HEK293 (cell line): ENCODE measurements around the gene TOMT.

ENCODE experiments used
- CTCF ChIA-PET: fragments of 350-600 bp; formaldehyde crosslinking; extraction: SDS; loops from one replicate; lab custom pipeline; 2021; ENCODE audit warnings: antibody characterized with exemption; lab: Yijun Ruan, JAX
- POLR2A ChIA-PET: fragments of 300-600 bp; formaldehyde crosslinking; extraction: SDS; loops from one replicate; lab custom pipeline; 2020; ENCODE audit warnings: antibody characterized with exemption, inconsistent platforms; lab: Yijun Ruan, JAX
- H3K27ac ChIP-seq: fragments of 200-500 bp; sonication (Bioruptor generic); 2 replicates; pipeline ENCODE4 v1.5.1; 2014; ENCODE audit warnings: low read depth, low read length, control low read depth, inconsistent platforms; ENCODE audit errors: extremely low read depth
- H3K36me3 ChIP-seq, 2 experiments: fragments of 200-500 bp in 1 of 2; sonication (Bioruptor generic) in 1 of 2; 1 replicate in 1 of 2; 2 replicates in 1 of 2; pipeline ENCODE4 v1.5.1; 2014 to 2017; ENCODE audit warnings: inconsistent platforms in 2 of 2, low read length in 2 of 2; ENCODE audit not compliant: control insufficient read depth in 2 of 2, insufficient read depth in 1 of 2
- H3K4me1 ChIP-seq: fragments of 200-500 bp; sonication (Bioruptor generic); 2 replicates; pipeline ENCODE4 v1.5.1; 2014; ENCODE audit warnings: mild to moderate bottlenecking, low read length, inconsistent platforms; ENCODE audit not compliant: control insufficient read depth, insufficient read depth
- H3K4me3 ChIP-seq: 2 replicates; pipeline ENCODE4 v1.5.1; 2011; ENCODE audit warnings: low read depth, mild to moderate bottlenecking, control low read depth, low read length, moderate library complexity
- H3K9me3 ChIP-seq: fragments of 200-500 bp; sonication (Bioruptor generic); 2 replicates; pipeline ENCODE4 v1.5.1; 2014; ENCODE audit warnings: low read depth, low read length, inconsistent platforms; ENCODE audit not compliant: control insufficient read depth, insufficient read depth
- BCL11B ChIP-seq: fragments of 450-650 bp; formaldehyde crosslinking; IDR thresholded peaks from 2 replicates; pipeline ENCODE4 v1.5.1; 2016; ENCODE audit warnings: low read depth, missing biosample characterization, missing genetic modification characterization
- MYNN ChIP-seq: fragments of 450-650 bp; formaldehyde crosslinking; IDR thresholded peaks from 2 replicates; pipeline ENCODE4 v1.5.1; 2016; ENCODE audit warnings: missing biosample characterization, missing genetic modification characterization, borderline replicate concordance
- SETDB1 ChIP-seq: IDR thresholded peaks from one replicate; pipeline ENCODE4 v1.6.1; 2017; ENCODE audit warnings: mild to moderate bottlenecking, low read length, moderate library complexity, mixed read lengths; ENCODE audit not compliant: insufficient read length
- TRIM28 ChIP-seq: IDR thresholded peaks from 2 replicates; pipeline ENCODE4 v1.6.1; 2011; ENCODE audit warnings: low read length, control low read depth, borderline replicate concordance
- ZBTB17 ChIP-seq: fragments of 450-650 bp; formaldehyde crosslinking; IDR thresholded peaks from 2 replicates; pipeline ENCODE4 v1.5.1; 2016; ENCODE audit warnings: missing biosample characterization, missing genetic modification characterization
- ZBTB48 ChIP-seq: fragments of 450-650 bp; formaldehyde crosslinking; IDR thresholded peaks from 2 replicates; pipeline ENCODE4 v1.5.1; 2016; ENCODE audit warnings: missing biosample characterization, missing genetic modification characterization
- ZBTB8A ChIP-seq: fragments of 450-650 bp; formaldehyde crosslinking; IDR thresholded peaks from 2 replicates; pipeline ENCODE4 v1.5.1; 2016; ENCODE audit warnings: missing biosample characterization, missing genetic modification characterization
- ZNF112 ChIP-seq: fragments of 450-650 bp; formaldehyde crosslinking; IDR thresholded peaks from 2 replicates; pipeline ENCODE4 v1.5.0; 2017; ENCODE audit warnings: missing biosample characterization, missing genetic modification characterization
- ZNF138 ChIP-seq: fragments of 450-650 bp; formaldehyde crosslinking; IDR thresholded peaks from 2 replicates; pipeline ENCODE4 v1.5.1; 2016; ENCODE audit warnings: missing biosample characterization, missing genetic modification characterization, borderline replicate concordance
- ZNF155 ChIP-seq: fragments of 450-650 bp; formaldehyde crosslinking; IDR thresholded peaks from 2 replicates; pipeline ENCODE4 v1.5.1; 2016; ENCODE audit warnings: missing biosample characterization, missing genetic modification characterization
- ZNF248 ChIP-seq: fragments of 450-650 bp; formaldehyde crosslinking; IDR thresholded peaks from 2 replicates; pipeline ENCODE4 v1.5.1; 2017; ENCODE audit warnings: missing biosample characterization, missing genetic modification characterization
- ZNF350 ChIP-seq: fragments of 450-650 bp; formaldehyde crosslinking; IDR thresholded peaks from 2 replicates; pipeline ENCODE4 v1.5.0; 2017; ENCODE audit warnings: missing biosample characterization, mild to moderate bottlenecking, missing genetic modification characterization
- ZNF391 ChIP-seq: fragments of 450-650 bp; formaldehyde crosslinking; IDR thresholded peaks from 2 replicates; pipeline ENCODE4 v1.5.1; 2016; ENCODE audit warnings: low read depth, missing biosample characterization, missing genetic modification characterization, borderline replicate concordance
- ZNF585B ChIP-seq: fragments of 450-650 bp; formaldehyde crosslinking; IDR thresholded peaks from 2 replicates; pipeline ENCODE4 v1.5.1; 2016; ENCODE audit warnings: missing biosample characterization, missing genetic modification characterization
- ZNF610 ChIP-seq: fragments of 450-650 bp; formaldehyde crosslinking; IDR thresholded peaks from 2 replicates; pipeline ENCODE4 v1.5.1; 2016; ENCODE audit warnings: missing biosample characterization, missing genetic modification characterization, borderline replicate concordance
- ZNF658 ChIP-seq: fragments of 450-650 bp; formaldehyde crosslinking; IDR thresholded peaks from 2 replicates; pipeline ENCODE4; 2016; ENCODE audit warnings: missing biosample characterization, missing genetic modification characterization
- ZNF660 ChIP-seq: fragments of 450-650 bp; IDR thresholded peaks from 2 replicates; pipeline ENCODE4 v1.5.1; 2018; ENCODE audit warnings: missing biosample characterization, mild to moderate bottlenecking, missing genetic modification characterization
- TF ChIP-seq, protein P1 (sequence below): fragments of 450-650 bp; formaldehyde crosslinking; IDR thresholded peaks from 2 replicates; pipeline ENCODE4 v1.5.1; 2016; ENCODE audit warnings: missing biosample characterization, missing genetic modification characterization
- TF ChIP-seq, protein P2 (sequence below): fragments of 450-650 bp; formaldehyde crosslinking; IDR thresholded peaks from 2 replicates; pipeline ENCODE4 v1.5.1; 2017; ENCODE audit warnings: missing biosample characterization, missing genetic modification characterization
- TF ChIP-seq, protein P3 (sequence below): fragments of 450-650 bp; formaldehyde crosslinking; IDR thresholded peaks from 2 replicates; pipeline ENCODE4 v1.5.1; 2016; ENCODE audit warnings: missing biosample characterization, missing genetic modification characterization
- TF ChIP-seq, protein P4 (sequence below): fragments of 450-650 bp; formaldehyde crosslinking; IDR thresholded peaks from 2 replicates; pipeline ENCODE4 v1.5.1; 2016; ENCODE audit warnings: missing biosample characterization, missing genetic modification characterization

TOMT gene

DNA sequence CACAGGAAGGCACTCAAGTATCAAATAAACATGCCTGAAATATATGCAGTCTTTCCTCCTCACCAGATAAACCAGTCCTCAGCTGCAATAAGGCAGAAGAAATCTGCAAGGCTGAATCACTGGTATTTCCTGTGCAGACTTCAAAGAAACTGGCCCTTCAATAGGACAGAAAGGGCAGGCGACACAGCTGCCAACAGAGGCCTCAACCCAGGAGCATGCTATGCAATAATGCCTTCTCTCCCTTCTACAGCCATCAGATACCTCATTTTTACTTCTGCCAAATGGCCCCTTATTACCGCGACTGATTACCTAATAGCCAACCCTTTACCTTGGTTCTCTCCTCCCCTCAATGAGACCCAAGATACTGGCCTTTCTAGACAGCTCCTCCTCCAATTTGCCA is 33.4 kb upstream of the TOMT start:
- TF ChIP-seq ZNF138 (tag by site-specific recombination), result no peak
- TF ChIP-seq ZNF610, result no peak
- peak; percentile 73 for TF ChIP-seq ZBTB17
- Histone ChIP-seq H3K9me3 (no peaks in the 10 kb centered on the region), H3K4me3 (no peak overlapping the region), H3K36me3 (peaks cover 0 to 27% of the 10 kb centered on the region in 2 experiments; a peak in 2 of 3 replicates), H3K27ac (no peak overlapping the region), H3K4me1 (peaks cover 2% of the 10 kb centered on the region; the same call in 1 of the 2 replicates)
- POLR2A ChIA-PET, result interaction anchor here (0.6 kb wide), 1 partner anchor 153 kb away, joined by 4 read pairs; no protein-coding TSS in a partner anchor
- CTCF ChIA-PET, result interaction anchor here (0.5 to 1.9 kb wide), 5 partner anchors 20 to 73 kb away, joined by 3 to 6 read pairs (median 3); no protein-coding TSS in a partner anchor

DNA sequence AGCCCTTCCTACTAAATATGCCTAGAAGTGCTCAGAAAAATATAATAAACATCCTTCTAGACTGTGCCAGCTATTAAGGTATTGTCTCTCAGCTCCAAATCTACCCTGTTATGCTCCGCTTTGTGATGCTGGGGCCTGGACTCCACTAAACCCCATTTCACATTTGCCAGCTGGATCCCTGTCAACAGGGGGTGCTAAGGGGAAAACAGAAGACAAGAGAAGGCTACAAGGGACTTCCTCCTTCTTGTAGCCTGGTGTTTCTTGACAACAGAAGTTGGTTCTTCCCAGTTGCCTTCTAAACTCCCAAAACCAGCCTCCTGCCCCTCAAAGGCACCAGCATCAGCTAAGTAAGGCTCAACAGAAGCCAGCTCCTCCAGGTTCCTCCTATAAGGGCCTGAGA is 30.6 kb upstream of the TOMT start:
- Histone ChIP-seq H3K4me1 (no peaks in the 10 kb centered on the region), H3K27ac (no peak overlapping the region), H3K36me3 (peaks cover 0 to 8% of the 10 kb centered on the region in 2 experiments; a peak in 2 of 3 replicates), H3K4me3 (no peak overlapping the region), H3K9me3 (no peaks in the 10 kb centered on the region)
- CTCF ChIA-PET, result interaction anchor here (0.7 to 1.4 kb wide), 2 partner anchors 16 to 71 kb away, joined by 3 read pairs; no protein-coding TSS in a partner anchor
- TF ChIP-seq ZNF585B (tag by site-specific recombination) (no peak), ZNF155 (tag by site-specific recombination) (no peak), BCL11B (tag by site-specific recombination) (no peak), SETDB1 (no peak), ZBTB48 (tag by site-specific recombination) (no peak), ZNF350 (tag by site-specific recombination) (no peak), TRIM28 (no peak), ZNF658 (tag by site-specific recombination) (no peak), ZNF660 (tag by site-specific recombination) (no peak)
- TF ChIP-seq, protein P1, sequence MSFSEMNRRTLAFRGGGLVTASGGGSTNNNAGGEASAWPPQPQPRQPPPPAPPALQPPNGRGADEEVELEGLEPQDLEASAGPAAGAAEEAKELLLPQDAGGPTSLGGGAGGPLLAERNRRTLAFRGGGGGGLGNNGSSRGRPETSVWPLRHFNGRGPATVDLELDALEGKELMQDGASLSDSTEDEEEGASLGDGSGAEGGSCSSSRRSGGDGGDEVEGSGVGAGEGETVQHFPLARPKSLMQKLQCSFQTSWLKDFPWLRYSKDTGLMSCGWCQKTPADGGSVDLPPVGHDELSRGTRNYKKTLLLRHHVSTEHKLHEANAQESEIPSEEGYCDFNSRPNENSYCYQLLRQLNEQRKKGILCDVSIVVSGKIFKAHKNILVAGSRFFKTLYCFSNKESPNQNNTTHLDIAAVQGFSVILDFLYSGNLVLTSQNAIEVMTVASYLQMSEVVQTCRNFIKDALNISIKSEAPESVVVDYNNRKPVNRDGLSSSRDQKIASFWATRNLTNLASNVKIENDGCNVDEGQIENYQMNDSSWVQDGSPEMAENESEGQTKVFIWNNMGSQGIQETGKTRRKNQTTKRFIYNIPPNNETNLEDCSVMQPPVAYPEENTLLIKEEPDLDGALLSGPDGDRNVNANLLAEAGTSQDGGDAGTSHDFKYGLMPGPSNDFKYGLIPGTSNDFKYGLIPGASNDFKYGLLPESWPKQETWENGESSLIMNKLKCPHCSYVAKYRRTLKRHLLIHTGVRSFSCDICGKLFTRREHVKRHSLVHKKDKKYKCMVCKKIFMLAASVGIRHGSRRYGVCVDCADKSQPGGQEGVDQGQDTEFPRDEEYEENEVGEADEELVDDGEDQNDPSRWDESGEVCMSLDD (tag by site-specific recombination), result no peak
- POLR2A ChIA-PET, result interaction anchor here (0.9 kb wide), 1 partner anchor 42 kb away, joined by 3 read pairs; no protein-coding TSS in a partner anchor

DNA sequence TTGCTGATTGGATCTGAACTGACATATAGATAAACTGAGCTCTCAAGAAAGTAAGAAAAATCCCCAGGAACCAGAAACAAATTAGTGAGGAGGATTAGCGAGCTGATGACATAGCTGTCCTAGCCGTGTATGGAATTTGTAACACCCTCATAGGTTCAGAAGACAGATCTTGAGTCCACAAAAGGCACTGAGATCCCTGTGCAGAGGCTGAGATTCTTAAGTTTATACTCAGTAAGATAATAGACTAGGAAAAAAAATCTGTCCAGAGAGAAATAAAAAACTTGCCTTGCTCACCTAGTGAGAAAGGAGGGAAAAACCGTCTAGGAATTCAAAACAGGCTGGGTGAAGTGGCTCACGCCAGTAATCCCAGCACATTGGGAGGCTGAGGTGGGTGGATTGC is 30.0 kb upstream of the TOMT start:
- H3K4me3 ChIP-seq, result no peak overlapping the region
- no peaks in the 10 kb centered on the region for H3K4me1 ChIP-seq
- H3K36me3 ChIP-seq, result peaks cover 0 to 8% of the 10 kb centered on the region in 2 experiments; a peak in 2 of 3 replicates
- H3K27ac ChIP-seq, result no peak overlapping the region
- ChIA-PET POLR2A (interaction anchor here (0.9 kb wide), 1 partner anchor 43 kb away, joined by 3 read pairs; no protein-coding TSS in a partner anchor), CTCF (interaction anchor here (1.4 kb wide), 1 partner anchor 15 kb away, joined by 3 read pairs; no protein-coding TSS in a partner anchor)
- no peaks in the 10 kb centered on the region for H3K9me3 ChIP-seq
- TF ChIP-seq ZNF112, result no peak
- TF ChIP-seq, protein P2, sequence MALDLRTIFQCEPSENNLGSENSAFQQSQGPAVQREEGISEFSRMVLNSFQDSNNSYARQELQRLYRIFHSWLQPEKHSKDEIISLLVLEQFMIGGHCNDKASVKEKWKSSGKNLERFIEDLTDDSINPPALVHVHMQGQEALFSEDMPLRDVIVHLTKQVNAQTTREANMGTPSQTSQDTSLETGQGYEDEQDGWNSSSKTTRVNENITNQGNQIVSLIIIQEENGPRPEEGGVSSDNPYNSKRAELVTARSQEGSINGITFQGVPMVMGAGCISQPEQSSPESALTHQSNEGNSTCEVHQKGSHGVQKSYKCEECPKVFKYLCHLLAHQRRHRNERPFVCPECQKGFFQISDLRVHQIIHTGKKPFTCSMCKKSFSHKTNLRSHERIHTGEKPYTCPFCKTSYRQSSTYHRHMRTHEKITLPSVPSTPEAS (tag by site-specific recombination), result no peak
- TF ChIP-seq ZNF391 (tag by site-specific recombination), result no peak
- TF ChIP-seq ZBTB8A, result no peak
- TF ChIP-seq, protein P3, sequence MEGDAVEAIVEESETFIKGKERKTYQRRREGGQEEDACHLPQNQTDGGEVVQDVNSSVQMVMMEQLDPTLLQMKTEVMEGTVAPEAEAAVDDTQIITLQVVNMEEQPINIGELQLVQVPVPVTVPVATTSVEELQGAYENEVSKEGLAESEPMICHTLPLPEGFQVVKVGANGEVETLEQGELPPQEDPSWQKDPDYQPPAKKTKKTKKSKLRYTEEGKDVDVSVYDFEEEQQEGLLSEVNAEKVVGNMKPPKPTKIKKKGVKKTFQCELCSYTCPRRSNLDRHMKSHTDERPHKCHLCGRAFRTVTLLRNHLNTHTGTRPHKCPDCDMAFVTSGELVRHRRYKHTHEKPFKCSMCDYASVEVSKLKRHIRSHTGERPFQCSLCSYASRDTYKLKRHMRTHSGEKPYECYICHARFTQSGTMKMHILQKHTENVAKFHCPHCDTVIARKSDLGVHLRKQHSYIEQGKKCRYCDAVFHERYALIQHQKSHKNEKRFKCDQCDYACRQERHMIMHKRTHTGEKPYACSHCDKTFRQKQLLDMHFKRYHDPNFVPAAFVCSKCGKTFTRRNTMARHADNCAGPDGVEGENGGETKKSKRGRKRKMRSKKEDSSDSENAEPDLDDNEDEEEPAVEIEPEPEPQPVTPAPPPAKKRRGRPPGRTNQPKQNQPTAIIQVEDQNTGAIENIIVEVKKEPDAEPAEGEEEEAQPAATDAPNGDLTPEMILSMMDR (tag by site-specific recombination), result no peak
- TF ChIP-seq, protein P4, sequence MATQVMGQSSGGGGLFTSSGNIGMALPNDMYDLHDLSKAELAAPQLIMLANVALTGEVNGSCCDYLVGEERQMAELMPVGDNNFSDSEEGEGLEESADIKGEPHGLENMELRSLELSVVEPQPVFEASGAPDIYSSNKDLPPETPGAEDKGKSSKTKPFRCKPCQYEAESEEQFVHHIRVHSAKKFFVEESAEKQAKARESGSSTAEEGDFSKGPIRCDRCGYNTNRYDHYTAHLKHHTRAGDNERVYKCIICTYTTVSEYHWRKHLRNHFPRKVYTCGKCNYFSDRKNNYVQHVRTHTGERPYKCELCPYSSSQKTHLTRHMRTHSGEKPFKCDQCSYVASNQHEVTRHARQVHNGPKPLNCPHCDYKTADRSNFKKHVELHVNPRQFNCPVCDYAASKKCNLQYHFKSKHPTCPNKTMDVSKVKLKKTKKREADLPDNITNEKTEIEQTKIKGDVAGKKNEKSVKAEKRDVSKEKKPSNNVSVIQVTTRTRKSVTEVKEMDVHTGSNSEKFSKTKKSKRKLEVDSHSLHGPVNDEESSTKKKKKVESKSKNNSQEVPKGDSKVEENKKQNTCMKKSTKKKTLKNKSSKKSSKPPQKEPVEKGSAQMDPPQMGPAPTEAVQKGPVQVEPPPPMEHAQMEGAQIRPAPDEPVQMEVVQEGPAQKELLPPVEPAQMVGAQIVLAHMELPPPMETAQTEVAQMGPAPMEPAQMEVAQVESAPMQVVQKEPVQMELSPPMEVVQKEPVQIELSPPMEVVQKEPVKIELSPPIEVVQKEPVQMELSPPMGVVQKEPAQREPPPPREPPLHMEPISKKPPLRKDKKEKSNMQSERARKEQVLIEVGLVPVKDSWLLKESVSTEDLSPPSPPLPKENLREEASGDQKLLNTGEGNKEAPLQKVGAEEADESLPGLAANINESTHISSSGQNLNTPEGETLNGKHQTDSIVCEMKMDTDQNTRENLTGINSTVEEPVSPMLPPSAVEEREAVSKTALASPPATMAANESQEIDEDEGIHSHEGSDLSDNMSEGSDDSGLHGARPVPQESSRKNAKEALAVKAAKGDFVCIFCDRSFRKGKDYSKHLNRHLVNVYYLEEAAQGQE, result no peak
- no peak for TF ChIP-seq MYNN (tag by site-specific recombination)
- no peak for TF ChIP-seq ZNF248 (tag by site-specific recombination)
